HG02759 (cell line): ENCODE measurements around the gene PIP5K1C.

Source experiments
- ATAC-seq: cut with Tn5 transposase; IDR thresholded peaks from one replicate; pipeline ENCODE4 v1.9.1; 2021; ENCODE audit warnings: mild to moderate bottlenecking, moderate library complexity; ENCODE audit not compliant: unreplicated experiment

The PIP5K1C gene

GRCh38 chr19:3612901-3613741 is 87.1 kb downstream of the PIP5K1C start:
- ATAC-seq, result no peak

- ATAC-seq, result no peak
These were observed 87.9 kb downstream of the PIP5K1C start for GRCh38 chr19:3612330-3612729.

- no peak for ATAC-seq
These were observed 88.4 kb downstream of the PIP5K1C start for GRCh38 chr19:3611841-3612240.

GRCh38 chr19:3610745-3611717 is 89.2 kb downstream of the PIP5K1C start:
- ATAC-seq, result no peak

- ATAC-seq, result no peak
These were observed 90.2 kb downstream of the PIP5K1C start for GRCh38 chr19:3609779-3610719.

GRCh38 chr19:3608750-3609322 is 91.4 kb downstream of the PIP5K1C start:
- no peak for ATAC-seq

GRCh38 chr19:3608079-3608641 is 92.1 kb downstream of the PIP5K1C start:
- no peak for ATAC-seq

- ATAC-seq, result no peak
These were observed 92.8 kb downstream of the PIP5K1C start for GRCh38 chr19:3607303-3608078.

- ATAC-seq, result no peak
These were observed 93.5 kb downstream of the PIP5K1C start, which contains the start of gene TBXA2R for GRCh38 chr19:3606690-3607289. TBXA2R (minus strand) TSS chr19:3606875; CDS start chr19:3600634, 6,241 bp downstream.

GRCh38 chr19:3606174-3606689 is 94.0 kb downstream of the PIP5K1C start:
- no peak for ATAC-seq

GRCh38 chr19:3605770-3606169 is 94.5 kb downstream of the PIP5K1C start:
- no peak for ATAC-seq

GRCh38 chr19:3605361-3605760 is 94.9 kb downstream of the PIP5K1C start:
- no peak for ATAC-seq

- ATAC-seq, result no peak
These were observed 95.3 kb downstream of the PIP5K1C start for GRCh38 chr19:3604987-3605343.

- no peak for ATAC-seq
These were observed 95.9 kb downstream of the PIP5K1C start for GRCh38 chr19:3604227-3604986.

- no peak for ATAC-seq
These were observed 97.0 kb downstream of the PIP5K1C start for GRCh38 chr19:3603121-3603811.

GRCh38 chr19:3601021-3601420 is 99.2 kb downstream of the PIP5K1C start:
- no peak for ATAC-seq

- ATAC-seq, result no peak
These were observed 100.5 kb downstream of the PIP5K1C start for GRCh38 chr19:3599776-3600187.
